CD4-positive, alpha-beta T cell treated with Interleukin-17A for 4 hours (primary cell): ENCODE results near the gene ZNF334.

Source experiments
- DNase-seq: peaks from one replicate; pipeline ENCODE4 v3.0.0-alpha.2; 2020; ENCODE audit warnings: mixed read lengths

The ZNF334 gene

DNA sequence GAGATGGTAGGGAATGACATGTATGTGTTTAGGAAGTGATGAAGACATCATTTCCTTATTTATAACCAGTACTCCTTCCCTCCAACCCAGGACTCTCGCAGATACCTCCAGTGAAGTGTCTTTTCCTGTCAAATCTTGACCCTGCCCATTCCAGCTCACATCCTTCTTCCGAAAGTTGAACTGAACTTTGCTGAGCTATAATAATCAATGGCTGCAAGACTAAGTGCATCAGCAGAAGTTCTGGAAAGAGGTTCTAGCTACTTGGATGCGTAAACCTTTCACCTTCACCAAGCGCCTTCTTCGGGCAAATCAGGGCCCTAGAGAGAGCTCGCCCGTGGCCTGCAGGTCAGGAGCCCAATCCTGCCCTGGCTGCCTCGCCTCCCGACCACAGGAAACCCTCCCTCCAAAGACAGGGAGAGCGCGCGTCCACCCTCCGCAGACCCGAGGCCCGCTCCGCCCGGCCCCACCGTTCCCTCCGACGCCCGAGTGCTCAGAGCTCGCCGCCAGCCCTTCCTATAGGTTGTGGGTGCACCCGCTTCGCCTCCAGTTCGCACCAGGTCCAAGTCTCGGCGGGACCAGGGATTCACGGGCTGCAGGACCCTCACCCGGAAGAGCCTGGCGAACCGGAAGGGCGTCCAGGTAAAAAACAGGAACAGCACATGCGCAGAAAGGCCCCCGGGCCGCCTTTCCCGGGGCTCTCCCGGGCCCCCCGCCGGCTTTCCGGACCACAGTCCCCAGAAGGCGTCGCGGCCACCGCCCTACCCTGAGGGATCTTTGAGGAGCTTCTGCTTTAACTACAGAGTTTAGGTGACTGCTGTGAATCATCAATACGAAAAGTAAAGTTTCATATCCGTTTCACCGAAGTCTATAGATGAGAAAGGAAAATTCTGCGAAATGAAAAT, at the start of gene ZNF334:
Gene ZNF334 (minus strand): TSS at position 617 of the 902 bp plus-strand sequence. CDS start 1,457 bp downstream, outside the sequence.
- DNase-seq: peak; percentile 21

DNA sequence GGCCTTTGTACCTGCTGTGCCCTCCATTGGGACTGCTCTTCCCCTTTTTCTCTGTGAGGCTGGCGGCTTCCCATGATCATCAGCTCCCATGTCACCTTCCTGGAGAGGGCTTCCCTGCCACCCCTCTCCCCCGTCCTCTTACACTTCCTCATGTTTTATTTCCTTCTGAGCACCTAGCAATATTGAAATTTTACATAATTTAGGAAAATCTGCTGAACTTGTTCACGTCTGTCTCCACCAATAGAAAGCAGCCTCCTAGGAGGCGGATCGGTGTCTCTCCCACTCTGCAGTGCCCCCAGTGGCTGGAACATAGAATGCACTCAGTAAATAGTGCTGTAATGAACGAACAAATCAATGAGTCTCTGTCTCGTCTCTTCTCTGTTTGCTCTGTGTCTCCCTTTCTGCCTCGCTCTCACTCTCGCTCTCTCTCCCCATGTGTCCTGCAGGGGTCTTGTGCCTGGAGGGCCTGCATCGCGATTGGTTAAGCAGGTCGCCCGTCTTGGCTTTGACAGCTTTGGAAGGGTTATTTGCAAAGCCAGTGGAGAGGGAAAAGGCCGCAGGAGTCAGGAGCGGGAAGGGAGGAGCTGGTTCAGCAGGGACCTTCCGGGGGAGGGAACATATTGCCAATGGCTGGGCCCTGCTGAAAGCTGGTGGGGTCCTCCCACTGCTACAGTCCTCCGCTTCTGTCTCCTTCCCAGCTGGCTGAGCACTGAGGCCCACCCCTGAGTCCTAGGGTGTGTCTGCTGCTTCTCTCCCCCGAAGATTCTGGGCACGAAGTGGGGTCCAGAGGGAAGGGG, 49.2 kb upstream of the ZNF334 start:
- peak; percentile 61 for DNase-seq

DNA sequence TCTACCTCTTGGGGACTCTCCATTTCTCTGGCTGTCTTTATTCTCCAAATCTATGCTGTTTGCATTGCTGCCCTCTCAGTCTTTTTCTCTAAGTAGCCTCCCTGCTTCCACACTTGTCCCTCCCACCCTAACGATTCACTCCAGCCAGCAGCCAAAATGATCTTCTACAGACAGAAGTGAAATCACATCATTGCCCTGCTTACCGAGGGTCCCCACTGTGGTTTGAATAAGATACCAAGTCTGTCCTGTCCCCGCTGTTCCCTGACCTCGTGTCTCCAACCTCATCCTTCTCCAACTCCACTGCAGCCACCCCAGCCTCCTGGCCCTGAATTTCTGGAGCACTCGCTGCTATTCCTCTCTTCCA, 48.6 kb upstream of the ZNF334 start:
- no peak for DNase-seq

DNA sequence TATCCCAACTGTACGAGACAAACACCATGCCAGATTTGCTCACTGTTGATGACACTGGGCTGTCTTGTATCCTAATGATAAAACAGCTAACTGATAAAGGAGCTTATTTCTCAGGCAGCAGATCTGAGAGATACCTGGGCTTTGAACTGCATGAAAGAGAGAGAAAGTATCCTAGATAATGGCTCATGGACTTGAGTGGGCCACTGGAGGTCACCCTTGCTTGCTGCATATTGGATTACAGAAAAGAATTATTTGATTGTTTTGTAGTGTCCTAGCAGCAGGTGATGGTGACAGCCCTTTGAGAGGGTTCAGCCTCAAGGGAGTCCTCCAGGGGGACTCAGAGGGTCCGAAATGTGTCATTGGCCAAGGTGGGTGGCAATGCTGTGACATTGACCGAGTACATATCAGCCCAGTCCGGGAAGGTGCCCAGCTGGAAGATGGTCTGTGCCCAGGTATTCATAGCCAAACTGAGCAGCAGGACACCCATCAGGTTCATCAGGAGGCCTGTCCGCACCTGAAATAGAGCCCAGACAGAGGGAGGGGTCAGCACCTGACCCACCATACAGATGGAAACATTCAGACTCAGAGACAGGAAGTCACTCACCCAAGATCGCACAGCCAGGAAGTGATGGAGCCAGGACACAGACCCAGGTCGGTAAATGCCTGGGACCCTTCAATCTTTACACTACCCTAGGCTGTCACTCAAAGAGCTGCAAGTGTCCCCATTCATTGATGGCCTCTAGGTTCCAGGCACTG, 46.5 kb upstream of the ZNF334 start:
- no peak for DNase-seq

DNA sequence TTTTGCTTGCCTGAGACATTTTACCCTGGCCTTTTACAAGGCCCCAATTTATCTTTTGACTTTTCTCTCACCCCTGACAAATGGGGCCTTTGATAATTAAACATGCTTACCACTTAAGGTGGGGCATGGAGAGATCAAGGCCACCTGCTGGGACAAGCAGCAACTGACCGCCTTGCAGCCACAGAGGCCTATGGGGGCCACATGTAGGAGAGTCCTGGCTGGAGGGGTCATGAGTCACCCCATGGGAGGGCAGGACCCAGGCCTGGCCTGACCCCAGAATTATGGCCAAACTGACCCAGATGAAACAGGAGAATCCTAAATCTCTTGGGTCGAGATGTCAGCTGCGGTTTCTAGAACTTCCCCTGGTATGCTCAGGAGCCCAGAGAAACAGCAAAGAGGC, 45.6 kb upstream of the ZNF334 start:
- DNase-seq: no peak

DNA sequence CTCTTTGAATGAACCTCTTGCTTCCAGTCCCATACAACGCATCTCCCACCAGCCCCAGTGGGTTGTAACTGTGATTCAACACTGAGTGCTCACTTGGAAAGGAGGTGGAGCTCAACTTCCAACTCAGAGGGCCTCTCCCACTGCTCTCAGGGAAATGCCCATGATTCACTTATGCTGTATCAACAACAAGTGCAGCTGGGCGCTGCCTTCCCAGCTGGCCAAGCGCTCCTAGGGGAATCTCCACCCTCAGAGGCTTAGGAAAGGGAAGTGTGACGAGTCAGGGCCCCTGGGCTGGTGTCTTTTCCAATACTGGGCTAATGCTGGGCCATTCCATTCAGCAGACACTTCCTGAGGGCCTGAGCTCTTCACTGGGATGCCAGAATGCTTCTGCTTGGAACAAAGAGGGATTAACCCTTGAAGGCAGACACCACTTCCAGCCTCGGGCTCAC, 45.2 kb upstream of the ZNF334 start:
- no peak for DNase-seq

DNA sequence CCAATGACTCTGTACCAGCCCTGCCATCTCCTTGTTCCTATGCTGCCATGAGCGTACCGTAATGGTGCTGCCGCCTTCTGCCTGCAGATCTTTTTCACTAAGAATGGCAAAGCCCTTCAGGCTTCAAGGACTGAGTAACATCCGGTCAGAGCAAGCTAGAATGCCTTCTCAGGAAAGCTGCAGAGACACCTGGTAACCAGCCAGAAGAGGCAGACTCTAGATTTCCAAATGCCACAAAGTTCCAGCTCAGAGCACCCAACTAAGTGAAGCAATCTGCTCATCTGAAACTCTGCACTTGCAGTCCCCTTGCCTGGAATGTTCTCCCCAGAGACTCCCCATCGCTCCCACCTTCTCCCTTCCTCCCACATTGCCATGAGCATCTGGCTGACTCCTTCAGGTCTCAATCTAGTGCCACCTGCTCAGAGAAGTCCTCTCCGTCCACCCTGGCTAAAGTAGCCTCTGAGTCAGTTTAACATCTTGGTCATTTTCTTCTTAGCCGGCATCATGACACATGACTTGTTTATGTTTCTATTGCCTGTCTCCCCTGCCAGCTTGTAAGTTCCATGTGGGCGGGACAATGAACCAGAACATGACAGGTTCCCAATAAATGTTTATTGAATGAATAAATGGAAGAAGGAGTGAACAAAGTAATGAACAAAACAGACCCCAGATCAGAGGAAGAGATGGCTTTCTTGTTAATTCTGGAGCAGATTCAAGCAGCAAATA, 44.0 kb upstream of the ZNF334 start:
- no peak for DNase-seq

DNA sequence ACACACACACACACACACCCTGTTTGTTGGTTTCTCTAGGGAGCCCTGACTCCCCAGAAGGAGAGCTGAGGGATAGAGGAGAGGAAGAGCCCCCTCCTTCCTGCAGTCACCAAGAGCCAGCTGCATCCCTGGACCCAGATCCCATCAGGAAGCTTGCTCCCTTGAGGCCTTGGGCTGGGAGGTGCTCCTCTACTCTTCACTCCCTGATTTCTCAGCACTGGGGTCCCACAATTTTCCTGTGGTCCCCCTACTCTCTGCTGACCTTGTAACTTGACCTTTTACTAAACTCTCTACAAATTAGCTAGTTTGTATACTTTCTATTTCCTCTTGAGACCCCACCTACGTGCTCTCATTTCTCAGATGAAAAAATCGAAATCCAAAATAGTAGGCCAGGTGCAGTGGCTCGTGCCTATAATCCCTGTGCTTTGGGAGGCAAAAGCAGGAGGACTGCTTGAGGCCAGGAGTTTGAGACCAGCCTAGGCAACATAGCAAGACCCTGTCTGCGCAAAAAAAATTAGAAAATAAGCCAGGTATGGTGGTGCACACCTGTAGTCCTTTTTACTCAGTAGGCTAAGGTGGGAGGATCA, 42.1 kb upstream of the ZNF334 start:
- no peak for DNase-seq

DNA sequence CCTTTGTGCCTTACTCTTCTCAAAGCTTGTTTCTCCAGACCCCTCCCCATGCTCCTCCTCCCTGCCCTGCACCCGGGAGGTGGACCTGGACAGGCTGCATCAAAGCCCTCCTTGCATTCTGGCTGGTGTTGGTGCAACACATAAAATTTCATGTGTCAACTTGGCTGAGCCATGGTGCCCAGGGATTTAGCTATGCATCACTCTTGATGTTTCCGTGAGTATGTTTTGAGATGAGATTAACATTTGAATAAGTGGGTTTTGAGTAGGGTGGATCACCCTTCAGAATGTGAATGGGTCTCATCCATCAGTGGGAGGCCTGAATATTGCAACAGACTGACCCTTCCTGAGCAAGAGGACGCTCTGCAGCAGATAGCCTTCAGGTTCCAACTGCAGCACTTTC, 41.5 kb upstream of the ZNF334 start:
- DNase-seq: no peak

DNA sequence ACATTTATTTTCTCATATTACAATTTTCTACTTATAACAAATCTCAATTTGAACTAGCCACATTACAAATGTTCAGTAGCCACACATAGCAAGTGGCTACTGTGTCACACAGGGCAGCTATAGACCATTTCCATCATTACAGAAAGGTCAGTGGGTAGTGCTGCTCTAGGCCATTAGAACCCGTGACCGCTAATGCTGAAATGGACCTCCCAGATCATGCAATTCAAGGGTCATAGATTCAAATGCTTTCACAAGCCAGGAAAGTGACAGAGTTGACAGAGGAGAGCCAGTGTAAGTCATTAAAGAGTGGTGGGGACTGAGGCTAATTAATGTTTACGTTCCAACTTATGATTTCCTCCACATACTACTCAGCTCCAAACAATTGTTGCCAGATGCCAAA, 40.6 kb upstream of the ZNF334 start:
- DNase-seq: no peak

DNA sequence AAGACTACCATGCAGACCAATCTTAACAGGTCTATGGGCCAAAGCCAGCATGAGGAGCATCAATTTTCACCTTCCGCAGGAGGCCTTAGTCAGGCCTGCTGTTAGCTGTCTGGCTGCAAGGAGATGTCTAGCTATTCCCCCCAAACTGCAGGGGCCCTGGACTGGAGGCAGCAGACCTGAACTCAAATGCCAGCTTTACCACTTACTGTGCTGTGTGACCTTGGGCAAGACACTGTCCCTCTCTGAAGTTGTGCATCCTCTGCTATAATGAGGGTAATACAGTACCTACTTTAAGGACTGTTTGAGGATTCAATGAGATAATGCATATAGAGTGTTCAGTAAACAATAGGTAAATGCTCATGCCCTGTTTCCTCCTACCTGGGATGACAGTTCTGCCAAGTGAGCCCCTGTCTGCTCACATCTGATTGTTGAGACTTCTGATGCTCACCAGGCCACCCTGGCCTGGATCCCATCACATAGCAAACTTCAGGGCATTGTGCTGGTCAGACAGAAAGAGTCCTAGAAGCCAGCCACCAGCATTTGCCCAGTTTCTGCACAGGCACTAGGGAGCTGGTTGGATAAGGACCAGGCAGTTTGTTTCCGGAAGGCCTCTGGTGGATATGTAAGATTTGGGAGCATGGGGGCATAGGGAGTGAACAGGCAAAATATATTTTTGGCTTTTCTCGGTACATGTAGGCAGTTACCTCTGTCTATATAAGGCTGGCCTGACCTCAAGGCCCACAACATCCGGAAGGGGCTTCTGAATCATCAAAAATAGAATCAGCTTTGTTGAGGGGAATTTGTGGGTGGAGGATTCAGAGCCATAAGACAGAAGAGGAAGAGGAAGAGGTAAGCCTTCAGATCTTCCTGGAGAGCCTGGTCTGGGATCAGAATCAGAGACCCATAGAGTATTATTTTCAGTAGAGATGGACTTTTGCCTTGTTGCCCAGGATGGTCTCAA, 39.4 kb upstream of the ZNF334 start:
- peak; percentile 7 for DNase-seq

DNA sequence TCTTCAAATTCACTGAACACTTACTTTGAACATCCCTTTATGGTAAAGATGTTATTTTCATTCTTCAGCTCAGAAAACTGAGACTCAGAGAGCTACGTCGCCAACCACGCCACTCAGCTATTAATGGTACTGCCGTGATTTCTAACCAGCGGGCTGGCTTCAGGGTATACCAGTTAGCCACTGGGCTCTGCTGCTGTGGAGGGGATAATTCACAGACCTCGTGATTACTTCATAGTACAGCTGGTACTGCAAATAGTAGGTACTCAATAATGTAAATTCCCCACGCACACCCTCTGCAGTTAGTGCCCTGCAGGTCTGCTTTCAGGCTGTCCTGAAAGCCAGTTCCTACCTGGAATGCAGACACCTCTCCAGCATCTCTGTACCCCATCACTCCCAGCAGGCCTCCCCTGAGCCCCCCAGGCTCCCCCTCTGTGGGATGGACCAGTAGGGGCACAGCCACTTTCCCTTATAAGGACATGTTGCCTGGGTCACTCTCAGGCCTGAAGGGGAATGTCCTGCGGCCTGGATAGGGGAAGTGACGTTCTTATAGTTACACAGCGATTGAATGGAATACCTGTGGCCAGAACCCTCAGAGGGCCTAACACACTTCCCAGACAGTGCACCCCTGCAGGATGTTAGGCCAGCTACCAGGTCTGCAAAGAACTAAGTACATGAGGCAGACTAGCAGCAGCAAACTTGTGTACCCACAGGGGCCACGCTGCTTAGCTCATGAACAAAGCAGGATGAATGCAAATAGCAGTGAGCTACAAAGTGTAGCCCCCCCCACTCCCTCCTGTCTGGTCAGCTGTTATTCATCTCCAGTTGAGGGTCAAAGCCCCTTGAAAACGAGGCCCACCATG, 38.4 kb upstream of the ZNF334 start:
- DNase-seq: no peak

DNA sequence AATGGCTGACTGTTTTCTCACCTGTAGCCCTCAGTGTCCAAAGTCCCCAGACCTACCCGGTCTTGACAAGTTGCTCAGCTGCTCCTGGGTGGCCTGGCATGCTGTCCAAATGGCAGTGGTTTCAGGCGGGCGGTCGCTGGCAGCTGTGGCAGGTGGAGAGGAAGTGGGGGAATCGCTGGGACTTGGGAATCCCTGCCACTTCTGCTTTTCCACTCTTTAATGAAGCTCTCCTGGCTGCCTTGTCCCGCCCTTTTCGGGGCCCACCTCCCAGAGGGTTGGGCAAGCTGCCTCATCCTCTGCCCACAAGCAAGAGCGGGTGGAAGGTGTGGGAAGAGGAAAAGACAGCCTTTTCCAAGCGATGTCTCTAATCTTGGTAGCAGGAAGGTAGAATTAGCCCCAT, 37.1 kb upstream of the ZNF334 start, which contains the start of gene OCSTAMP:
Gene OCSTAMP (minus strand): TSS at position 194 of the 400 bp plus-strand sequence. CDS start 94 bp downstream, at position 100.
- no peak for DNase-seq

DNA sequence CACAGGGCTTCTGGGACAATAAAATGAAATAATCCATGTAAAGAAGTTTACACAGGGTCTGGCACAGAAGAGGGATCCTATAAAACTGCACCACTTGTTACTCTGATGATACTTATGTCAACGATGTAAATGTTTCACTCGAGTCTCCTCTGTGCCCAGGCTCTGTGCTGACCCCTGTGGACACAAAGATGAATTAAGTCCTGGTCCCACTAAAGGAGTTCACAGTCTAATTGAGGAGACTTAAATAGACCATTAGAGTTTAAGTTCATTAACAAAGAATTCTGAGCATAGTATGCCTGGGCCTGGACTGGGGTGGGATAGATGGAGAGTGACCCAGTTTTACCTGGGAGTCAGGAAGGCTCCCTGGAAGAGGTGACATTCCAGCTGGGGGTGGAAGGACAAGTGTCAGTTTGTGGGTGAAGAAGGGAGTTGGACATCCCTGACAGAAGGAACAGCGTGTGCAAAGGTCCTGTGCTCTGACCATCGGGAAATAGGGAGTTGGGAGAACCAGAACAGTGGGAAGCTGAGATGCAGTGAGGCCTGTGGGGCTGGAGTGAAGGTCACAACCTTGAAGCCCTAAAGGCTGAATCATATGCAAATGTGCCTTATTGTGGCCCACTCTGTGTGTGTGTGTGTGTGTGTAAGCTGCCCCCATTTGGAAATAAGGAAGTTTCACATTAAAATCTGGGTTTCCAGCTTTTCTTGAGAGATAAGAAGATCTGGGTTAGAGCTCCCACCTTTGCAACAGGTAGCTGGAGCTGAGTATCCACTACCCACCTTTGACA, 36.0 kb upstream of the ZNF334 start:
- no peak for DNase-seq

DNA sequence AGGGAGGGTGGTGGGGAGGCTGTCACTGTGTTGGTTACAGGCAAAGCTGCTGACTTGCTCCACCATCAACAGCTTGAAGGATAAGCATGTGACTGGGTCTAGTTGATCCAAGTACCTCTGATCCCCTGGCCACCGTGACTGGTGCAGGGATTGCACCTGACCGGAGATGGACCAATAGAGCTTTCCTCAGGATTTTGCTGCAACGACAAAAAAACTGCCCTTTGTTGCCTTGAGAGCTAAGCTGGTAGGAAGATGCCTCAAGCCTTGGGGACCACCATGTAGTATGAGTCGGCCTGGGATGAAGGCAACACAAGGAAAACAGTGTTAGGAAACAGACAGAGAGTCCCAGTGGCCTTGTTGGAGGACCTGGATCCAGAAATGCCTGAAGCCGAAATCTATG, 35.3 kb upstream of the ZNF334 start:
- DNase-seq: no peak

DNA sequence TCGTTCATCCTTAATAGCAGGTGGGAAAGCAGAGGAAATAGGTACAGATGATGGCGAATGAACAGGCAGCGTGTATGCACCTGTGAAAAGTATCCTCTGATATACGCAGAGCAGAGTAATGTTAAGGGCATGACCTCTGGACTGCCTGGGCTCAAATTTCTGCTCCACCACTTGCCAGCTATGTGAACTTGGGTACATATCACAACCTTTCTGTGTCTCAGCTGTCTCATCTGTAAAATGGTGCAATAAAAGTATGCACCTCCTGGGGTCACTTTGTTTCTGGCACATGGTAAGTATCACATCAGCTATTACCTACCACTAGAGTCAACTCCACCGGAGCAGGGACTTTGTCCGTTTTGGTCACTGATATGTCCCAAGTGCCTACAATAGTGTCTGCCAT, 34.6 kb upstream of the ZNF334 start:
- DNase-seq: no peak

DNA sequence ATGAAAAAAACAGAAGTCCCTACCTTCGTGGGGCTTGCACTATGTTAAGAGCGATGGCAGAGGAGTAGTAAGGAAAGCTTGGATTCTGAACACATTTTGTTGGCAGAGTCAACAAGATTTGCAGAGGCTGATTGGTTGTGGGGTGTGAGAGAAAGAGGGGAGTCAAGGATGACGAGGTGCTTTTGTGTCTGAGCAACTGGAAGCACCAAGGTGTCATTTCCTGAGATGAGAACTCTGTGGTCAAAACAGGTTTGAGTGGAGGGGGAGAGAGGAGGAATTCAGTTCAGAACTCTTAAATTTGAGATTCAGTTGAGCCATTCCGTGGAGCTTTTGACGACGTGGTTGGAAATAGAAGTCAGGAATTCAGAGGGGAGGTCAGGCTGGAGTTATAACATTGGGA, 33.6 kb upstream of the ZNF334 start:
- DNase-seq: no peak

DNA sequence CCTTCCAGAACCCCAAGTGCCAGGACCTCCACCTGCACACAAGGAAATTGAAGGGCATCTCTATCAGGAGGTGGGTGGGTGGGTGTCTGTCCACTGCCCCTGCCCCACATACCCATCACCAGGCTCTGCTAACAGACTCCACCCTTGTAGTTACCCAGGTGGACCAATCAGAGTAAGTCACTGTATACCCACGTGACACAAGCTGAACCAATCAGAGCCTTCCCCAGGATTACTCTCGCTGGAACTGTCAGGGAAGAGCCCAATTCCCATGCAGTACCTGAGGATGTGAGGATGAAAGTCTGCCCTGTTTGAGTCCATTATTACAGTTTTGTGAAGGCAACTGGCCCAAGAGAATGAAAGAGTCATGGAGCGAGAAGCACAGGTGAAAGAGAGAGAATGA, 32.9 kb upstream of the ZNF334 start:
- no peak for DNase-seq

DNA sequence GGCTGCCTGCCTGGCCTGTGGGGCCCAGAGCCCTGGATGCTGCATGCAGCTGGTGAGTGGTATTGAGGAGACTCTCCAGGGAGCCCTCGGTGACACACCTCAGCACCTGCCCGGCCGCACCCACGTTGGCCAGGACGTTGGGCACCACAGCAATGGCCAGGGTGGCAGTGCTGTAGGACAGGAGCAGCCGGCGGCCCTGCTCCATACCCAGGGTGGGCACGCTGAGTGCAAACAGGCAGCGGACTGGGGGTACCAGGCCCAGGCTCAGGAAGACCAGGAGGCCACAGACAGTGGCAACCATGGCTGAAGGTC, 32.4 kb upstream of the ZNF334 start:
- no peak for DNase-seq
